Measurements from ENCODE around the gene CMYA5.

CMYA5 gene

GRCh38 chr5:79847561-79847960, 157.9 kb downstream of the CMYA5 start:
- Histone ChIP-seq H3F3A (ENCODE audit: insufficient read depth) (no peaks in the 10 kb centered on the region), H3K27ac (ENCODE audit: low read depth, low read length) (no peak overlapping the region), H3K36me3 (ENCODE audit: low read length) (no peaks in the 10 kb centered on the region), H3K27me3 (ENCODE audit: low read length) (no peaks in the 10 kb centered on the region), H4K20me1 (ENCODE audit: low read depth, low read length) (no peaks in the 10 kb centered on the region), H3K4me3 (ENCODE audit: insufficient read depth, low read length, poor library complexity, severe bottlenecking) (no peak overlapping the region), H3K9me2 (replicated peaks; ENCODE audit: insufficient read depth, low read length) (no peaks in the 10 kb centered on the region), H2AFZ (ENCODE audit: low read depth, low read length, severe bottlenecking) (no peak overlapping the region), H3K4me2 (ENCODE audit: low read depth, low read length, poor library complexity, severe bottlenecking) (no peak overlapping the region), H3K9ac (ENCODE audit: low read length) (no peak overlapping the region), H3K79me2 (ENCODE audit: insufficient read depth, low read length) (no peaks in the 10 kb centered on the region), H3K9me3 (ENCODE audit: insufficient read depth, low read length) (no peaks in the 10 kb centered on the region)
- TF ChIP-seq EZH2phosphoT487 (conservative IDR thresholded peaks at IDR 0.05; ENCODE audit: low read length) (no peak), CTCF (IDR thresholded peaks at IDR 0.05; ENCODE audit: insufficient read depth, low read length, poor library complexity, severe bottlenecking) (no peak)

- Histone ChIP-seq H3K4me3 (ENCODE audit: insufficient read depth, low read length, poor library complexity, severe bottlenecking) (no peak overlapping the region), H3K4me2 (ENCODE audit: low read depth, low read length, poor library complexity, severe bottlenecking) (no peak overlapping the region), H2AFZ (ENCODE audit: low read depth, low read length, severe bottlenecking) (no peak overlapping the region), H3K79me2 (ENCODE audit: insufficient read depth, low read length) (no peaks in the 10 kb centered on the region), H3K36me3 (ENCODE audit: low read length) (no peaks in the 10 kb centered on the region), H3K27me3 (ENCODE audit: low read length) (no peaks in the 10 kb centered on the region), H3K9me2 (replicated peaks; ENCODE audit: insufficient read depth, low read length) (no peaks in the 10 kb centered on the region), H3K9ac (ENCODE audit: low read length) (no peak overlapping the region), H3K9me3 (ENCODE audit: insufficient read depth, low read length) (no peaks in the 10 kb centered on the region), H3F3A (ENCODE audit: insufficient read depth) (no peaks in the 10 kb centered on the region), H3K27ac (ENCODE audit: low read depth, low read length) (no peak overlapping the region), H4K20me1 (ENCODE audit: low read depth, low read length) (no peaks in the 10 kb centered on the region)
- no peak for TF ChIP-seq EZH2phosphoT487 (conservative IDR thresholded peaks at IDR 0.05; ENCODE audit: low read length)
- TF ChIP-seq CTCF (IDR thresholded peaks at IDR 0.05; ENCODE audit: insufficient read depth, low read length, poor library complexity, severe bottlenecking), result no peak
Measured at GRCh38 chr5:79849061-79849460, 159.4 kb downstream of the CMYA5 start.

All from SU-DHL-6 (cell line).